A549 (cell line): ENCODE results near the gene SEL1L3. TPM values are rescaled to one million over a fixed set of nuclear protein-coding genes. Genes with fewer than 3 reads are reported as not detected.
A peak's percentile ranks its signal among the peaks of the same experiment; 100 is the strongest.

Source experiments
- ATAC-seq, 2 experiments: fragments of 200-7000 bp in 1 of 2; fragments of >200 bp in 1 of 2; cut with Nextera tagmentation in 1 of 2; cut with Tn5 transposase in 1 of 2; 3 replicates each; pipeline versions ENCODE4 v1.8.0 to v1.9.1; 2018 to 2020; ENCODE audit warnings: mild to moderate bottlenecking in 1 of 2, moderate library complexity in 1 of 2
- CTCF ChIA-PET: fragments of 300-600 bp; sonication (Branson Sonifier 250); formaldehyde crosslinking; extraction: SDS; loops from one replicate; lab custom pipeline; 2021; ENCODE audit warnings: antibody characterized with exemption, inconsistent platforms; lab: Yijun Ruan, JAX
- POLR2A ChIA-PET: fragments of 350-600 bp; formaldehyde crosslinking; extraction: SDS; loops from one replicate; lab custom pipeline; 2021; ENCODE audit warnings: antibody characterized with exemption, inconsistent platforms; lab: Yijun Ruan, JAX
- DNase-seq, 2 experiments: peaks; one replicate each; pipeline versions ENCODE4 v3.0.0 to v3.0.0-alpha.2; 2011 to 2016; ENCODE audit warnings: low read depth in 1 of 2, low spot score in 1 of 2
- FAIRE-seq: peaks from 2 replicates; lab custom pipeline; 2011; peaks lifted over from hg19 to GRCh38; lab: Jason Lieb, UNC
- H3K27ac ChIP-seq, 2 experiments: fragments of >200 bp; sonication (Bioruptor Twin); formaldehyde crosslinking; 3 replicates each; pipeline ENCODE4 v1.5.1; 2016 to 2017
- H3K4me1 ChIP-seq: fragments of >200 bp; sonication (Bioruptor Twin); formaldehyde crosslinking; 3 replicates; pipeline ENCODE4 v1.6.1; 2016
- H3K4me2 ChIP-seq: fragments of >200 bp; sonication (Bioruptor Twin); formaldehyde crosslinking; 3 replicates; pipeline ENCODE4 v1.6.1; 2016
- H3K4me3 ChIP-seq: fragments of >200 bp; sonication (Bioruptor Twin); formaldehyde crosslinking; 3 replicates; pipeline ENCODE4 v1.5.1; 2016
- H3K9me3 ChIP-seq: fragments of >200 bp; sonication (Bioruptor Twin); formaldehyde crosslinking; 3 replicates; pipeline ENCODE4 v1.6.1; 2016
- ATOH8 ChIP-seq: fragments of 250-450 bp; sonication (Bioruptor Pico); IDR thresholded peaks from 2 replicates; pipeline ENCODE4 v1.5.0; 2020; ENCODE audit warnings: low read depth, mild to moderate bottlenecking, moderate library complexity
- CHD2 ChIP-seq: fragments of 150-350 bp; IDR thresholded peaks from 2 replicates; pipeline ENCODE4 v1.6.1; 2014; ENCODE audit warnings: low read length; ENCODE audit not compliant: partially characterized antibody
- CTCF ChIP-seq: fragments of >200 bp; sonication (Bioruptor Twin); formaldehyde crosslinking; IDR thresholded peaks from 3 replicates; pipeline ENCODE4 v1.5.1; 2016
- EHF ChIP-seq: fragments of 250-450 bp; sonication (Bioruptor Pico); IDR thresholded peaks from 2 replicates; pipeline ENCODE4 v1.5.0; 2020; ENCODE audit warnings: mild to moderate bottlenecking
- ELK1 ChIP-seq: fragments of 150-350 bp; IDR thresholded peaks from 2 replicates; pipeline ENCODE4 v1.6.1; 2014; ENCODE audit warnings: low read depth, mild to moderate bottlenecking, low read length
- GATA3 ChIP-seq: IDR thresholded peaks from 2 replicates; pipeline ENCODE4 v1.6.1; 2012; ENCODE audit warnings: borderline replicate concordance
- HDAC2 ChIP-seq: fragments of 200-600 bp; sonication (generic); IDR thresholded peaks from 2 replicates; pipeline ENCODE4 v1.6.1; 2016
- HES2 ChIP-seq: fragments of >200 bp; sonication (Bioruptor Twin); formaldehyde crosslinking; IDR thresholded peaks from 2 replicates; pipeline ENCODE4 v1.6.1; 2016
- HOXB5 ChIP-seq: fragments of 250-450 bp; sonication (Bioruptor Pico); IDR thresholded peaks from 2 replicates; pipeline ENCODE4 v1.5.0; 2020; ENCODE audit warnings: mild to moderate bottlenecking, moderate library complexity
- JUNB ChIP-seq: fragments of >200 bp; sonication (Bioruptor Twin); formaldehyde crosslinking; IDR thresholded peaks from 2 replicates; pipeline ENCODE4 v1.6.1; 2016
- MAFK ChIP-seq: fragments of 450-650 bp; IDR thresholded peaks from 2 replicates; pipeline ENCODE4 v1.6.1; 2014; ENCODE audit not compliant: partially characterized antibody
- MAX ChIP-seq: IDR thresholded peaks from 2 replicates; pipeline ENCODE4 v1.6.1; 2012
- MYC ChIP-seq: IDR thresholded peaks from 2 replicates; pipeline ENCODE4 v1.6.1; 2012; ENCODE audit warnings: mild to moderate bottlenecking, inconsistent platforms, low read length, improper control_type of control experiment, borderline replicate concordance
- PHF8 ChIP-seq: fragments of 200-600 bp; sonication (generic); IDR thresholded peaks from 2 replicates; pipeline ENCODE4 v1.6.1; 2016; ENCODE audit warnings: low read depth, mild to moderate bottlenecking, antibody characterized with exemption, moderate library complexity, borderline replicate concordance
- RAD21 ChIP-seq, 2 experiments: fragments of >200 bp in 1 of 2; sonication (Bioruptor Twin) in 1 of 2; formaldehyde crosslinking in 1 of 2; IDR thresholded peaks in 1 of 2; conservative IDR thresholded peaks in 1 of 2; 2 replicates in 1 of 2; 3 replicates in 1 of 2; pipeline ENCODE4 v1.6.1; 2012 to 2018; ENCODE audit warnings: inconsistent platforms in 1 of 2
- RCOR1 ChIP-seq: fragments of 150-350 bp; IDR thresholded peaks from 2 replicates; pipeline ENCODE4 v1.6.1; 2014; ENCODE audit warnings: antibody characterized with exemption, low read length, low read depth
- RFX5 ChIP-seq: fragments of 450-650 bp; IDR thresholded peaks from 2 replicates; pipeline ENCODE4 v1.7.1; 2014; ENCODE audit warnings: antibody characterized with exemption, mild to moderate bottlenecking, moderate library complexity
- SMC3 ChIP-seq: fragments of >200 bp; sonication (Bioruptor Twin); formaldehyde crosslinking; IDR thresholded peaks from 3 replicates; pipeline ENCODE4 v1.6.1; 2018; ENCODE audit warnings: inconsistent platforms
- TFCP2L1 ChIP-seq: fragments of 250-450 bp; sonication (Bioruptor Pico); IDR thresholded peaks from 2 replicates; pipeline ENCODE4 v1.5.0; 2021; ENCODE audit warnings: mild to moderate bottlenecking
- ZFP36 ChIP-seq: fragments of 450-650 bp; IDR thresholded peaks from 2 replicates; pipeline ENCODE4 v1.6.1; 2014; ENCODE audit warnings: borderline replicate concordance; ENCODE audit not compliant: partially characterized antibody
- WGBS: methylation state at CpG from one replicate; pipeline ENCODE4 v1.1.6; 2017; ENCODE audit errors: missing lambda C conversion rate; 5-methylcytosine and 5-hydroxymethylcytosine counted together
- polyA plus RNA-seq, 4 experiments: library from polyadenylated mRNA; depleted of rRNA in 3 of 4; stranded (reverse); fragments of >200 nt; fragmentation: RNase III in 1 of 4; extraction: RNeasy Plus Mini Kit Qiagen cat#74134 plus additional on column Dnase treatment in 1 of 4; gene quantifications; 2 replicates in 3 of 4; 3 replicates in 1 of 4; pipeline ENCODE4 v1.2.3, GENCODE V29; 2011 to 2017
- TF ChIP-seq, protein P1 (sequence below): fragments of 450-650 bp; IDR thresholded peaks from 2 replicates; pipeline ENCODE4 v1.6.1; 2014; ENCODE audit warnings: antibody characterized with exemption

SEL1L3 gene
- polyA plus RNA-seq, 2 of the 4 experiments (the other 2 are of a cell fraction): 26.1 to 27.0 TPM

- FAIRE-seq: no peak
- WGBS: 100% methylated on average over 4 of the region's 4 CpGs
- POLR2A ChIA-PET: no interaction called here
Observed at GRCh38 chr4:25792876-25793275, 69.9 kb downstream of the SEL1L3 start.

DNA sequence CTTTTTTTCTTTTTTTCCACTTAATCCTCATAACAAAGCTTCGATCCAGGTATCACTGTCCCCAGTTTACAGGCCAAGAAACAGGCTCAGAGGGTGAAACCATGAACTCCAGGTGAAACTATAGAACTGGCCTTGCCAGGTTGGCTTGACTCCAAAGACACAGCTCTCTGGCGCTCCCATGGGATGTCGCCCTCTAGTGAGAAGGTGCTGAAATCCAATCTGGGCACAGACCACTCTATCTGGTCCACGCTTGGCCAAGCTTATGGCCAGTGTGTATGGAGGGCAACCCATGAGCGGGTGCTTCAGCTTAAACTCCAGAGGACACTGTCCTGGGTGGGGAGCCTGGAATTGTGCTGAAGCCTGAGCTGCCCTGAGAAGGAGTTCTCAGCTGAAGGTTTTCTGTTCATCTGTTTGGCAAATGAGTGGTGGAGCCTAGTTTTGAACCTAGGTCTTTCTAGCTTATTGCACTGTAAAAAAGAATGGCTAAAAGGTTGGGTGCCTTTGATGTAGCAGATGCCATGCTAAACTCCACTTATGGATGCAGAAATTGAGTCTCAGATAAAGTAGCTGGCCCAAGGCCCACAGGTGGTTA is 70.5 kb downstream of the SEL1L3 start:
- peaks cover 14% of the 10 kb centered on the region for H3K4me1 ChIP-seq
- no peak overlapping the region for H3K27ac ChIP-seq
- CTCF ChIA-PET: interaction anchor here (0.5 to 3.3 kb wide), 19 partner anchors 9 to 440 kb away, joined by 3 to 23 read pairs (median 3); no protein-coding TSS in a partner anchor
- FAIRE-seq (no peak), ATAC-seq (peak; percentile 74 to 89), DNase-seq (peak; percentile 38 to 53)
- peak; percentile 52 for TF ChIP-seq SMC3
- TF ChIP-seq CTCF: peak; percentile 54
- no peak for TF ChIP-seq RFX5
- peak; percentile 39 to 53; a peak in 3 of 5 replicates for TF ChIP-seq RAD21 (conservative IDR thresholded peaks at IDR 0.05 in 1 of 2, IDR thresholded peaks at IDR 0.05 in 1 of 2)
- no peak for TF ChIP-seq MYC
- no peak overlapping the region for H3K4me3 ChIP-seq
- WGBS: 55% methylated on average over 5 of the region's 5 CpGs
- POLR2A ChIA-PET: interaction anchor here (0.5 kb wide), 1 partner anchor 23 kb away, joined by 3 read pairs; no protein-coding TSS in a partner anchor
- H3K9me3 ChIP-seq: no peaks in the 10 kb centered on the region
- no peak overlapping the region for H3K4me2 ChIP-seq

More at GRCh38 chr4:25792876-25793275, 69.9 kb downstream of the SEL1L3 start:
- ATAC-seq (no peak), DNase-seq (no peak)
- no peak overlapping the region for H3K27ac ChIP-seq
- no peaks in the 10 kb centered on the region for H3K9me3 ChIP-seq
- peaks cover 14% of the 10 kb centered on the region for H3K4me1 ChIP-seq
- H3K4me3 ChIP-seq: no peak overlapping the region
- no peak overlapping the region for H3K4me2 ChIP-seq
- no peak for TF ChIP-seq CHD2
- TF ChIP-seq JUNB: no peak
- TF ChIP-seq MAFK: no peak
- no peak for TF ChIP-seq RCOR1
- TF ChIP-seq HES2: no peak
- TF ChIP-seq MYC: no peak
- TF ChIP-seq HOXB5 (CRISPR knock-in tag): no peak
- TF ChIP-seq MAX: no peak
- TF ChIP-seq, protein P1, sequence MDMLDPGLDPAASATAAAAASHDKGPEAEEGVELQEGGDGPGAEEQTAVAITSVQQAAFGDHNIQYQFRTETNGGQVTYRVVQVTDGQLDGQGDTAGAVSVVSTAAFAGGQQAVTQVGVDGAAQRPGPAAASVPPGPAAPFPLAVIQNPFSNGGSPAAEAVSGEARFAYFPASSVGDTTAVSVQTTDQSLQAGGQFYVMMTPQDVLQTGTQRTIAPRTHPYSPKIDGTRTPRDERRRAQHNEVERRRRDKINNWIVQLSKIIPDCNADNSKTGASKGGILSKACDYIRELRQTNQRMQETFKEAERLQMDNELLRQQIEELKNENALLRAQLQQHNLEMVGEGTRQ: no peak
- TF ChIP-seq HDAC2: no peak
- no peak for TF ChIP-seq EHF (CRISPR knock-in tag)
- no peak for TF ChIP-seq PHF8
- TF ChIP-seq ATOH8: no peak
- TF ChIP-seq ZFP36: no peak
- TF ChIP-seq TFCP2L1 (CRISPR knock-in tag): no peak
- TF ChIP-seq GATA3: no peak
- no peak for TF ChIP-seq ELK1
- CTCF ChIA-PET: interaction anchor here (1.0 to 3.3 kb wide), 15 partner anchors 8 to 368 kb away, joined by 3 to 23 read pairs (median 3); no protein-coding TSS in a partner anchor
